Measurements from ENCODE around the gene CILP2.

Gene CILP2

GRCh38 chr19:19515642-19516519, 22.2 kb upstream of the CILP2 start, which contains the start of gene NDUFA13:
Gene NDUFA13, plus strand, starts transcription at chr19:19516225. Its CDS starts 14 bp downstream, at chr19:19516239.
- peak within 1 kb of the TSS; percentile 33; the same call in 1 of the 2 replicates for H3K27ac ChIP-seq (ENCODE audit: extremely low read depth, low read depth, low read length)
- H3K9me3 ChIP-seq (ENCODE audit: control insufficient read depth, insufficient read depth, low read depth, low read length) = no peaks in the 10 kb centered on the region
- no peaks in the 10 kb centered on the region for H3K4me1 ChIP-seq (ENCODE audit: control insufficient read depth, insufficient read depth, low read length)
- peaks cover 15 to 27% of the 10 kb centered on the region in 2 experiments; a peak in 2 of 3 replicates for H3K36me3 ChIP-seq (ENCODE audit: control insufficient read depth in 2 of 2, insufficient read depth in 1 of 2, low read length in 2 of 2)
- peak within 1 kb of the TSS; percentile 83 for H3K4me3 ChIP-seq (ENCODE audit: low read depth, low read length)
- ChIA-PET CTCF (interaction anchor here (0.7 to 1.2 kb wide), 5 partner anchors 27 to 332 kb away, joined by 3 to 4 read pairs (median 3); no protein-coding TSS in a partner anchor), POLR2A (interaction anchor here (0.7 to 2.4 kb wide), 6 partner anchors 9 to 325 kb away, joined by 3 to 6 read pairs (median 3); partner anchors contain the start of genes GATAD2A and YJEFN3)
- peak; percentile 85 for TF ChIP-seq ZNF76 (tag by site-specific recombination; IDR thresholded peaks at IDR 0.05; ENCODE audit: borderline replicate concordance, low read depth)
- peak; percentile 92 for TF ChIP-seq ZNF335 (tag by site-specific recombination; conservative IDR thresholded peaks at IDR 0.05)
- no peak for TF ChIP-seq ZNF221 (tag by site-specific recombination; IDR thresholded peaks at IDR 0.05; ENCODE audit: borderline replicate concordance)
- peak; percentile 71 for TF ChIP-seq ZBTB20 (tag by site-specific recombination; IDR thresholded peaks at IDR 0.05)
- TF ChIP-seq ZNF24 (tag by site-specific recombination; IDR thresholded peaks at IDR 0.05) = peak; percentile 6; the same call in 1 of the 2 replicates
- no peak for TF ChIP-seq WT1 (tag by site-specific recombination; IDR thresholded peaks at IDR 0.05)
- TF ChIP-seq ZNF629 (tag by site-specific recombination; IDR thresholded peaks at IDR 0.05) = peak; percentile 84
- TF ChIP-seq ZNF394 (tag by site-specific recombination; IDR thresholded peaks at IDR 0.05; ENCODE audit: borderline replicate concordance) = peak; percentile 38; the same call in 1 of the 2 replicates
- TF ChIP-seq ELK4 (IDR thresholded peaks at IDR 0.05; ENCODE audit: borderline replicate concordance, low read depth, low read length) = peak; percentile 93; the same call in 1 of the 2 replicates
- TF ChIP-seq ZNF280C (tag by site-specific recombination; IDR thresholded peaks at IDR 0.05) = no peak
- peak; percentile 20 for TF ChIP-seq ZBTB26 (tag by site-specific recombination; optimal IDR thresholded peaks at IDR 0.05)
- TF ChIP-seq ZBTB17 (tag by site-specific recombination; IDR thresholded peaks at IDR 0.05) = peak; percentile 72
- TF ChIP-seq PRDM10 (tag by site-specific recombination; IDR thresholded peaks at IDR 0.05) = peak; percentile 38; the same call in 1 of the 2 replicates
- no peak for TF ChIP-seq CTCF (tag by site-specific recombination; IDR thresholded peaks at IDR 0.05)
- peak; percentile 82 for TF ChIP-seq ZNF692 (tag by site-specific recombination; IDR thresholded peaks at IDR 0.05)
- no peak for TF ChIP-seq ZNF488 (tag by site-specific recombination; IDR thresholded peaks at IDR 0.05)
- TF ChIP-seq ZNF600 (tag by site-specific recombination; IDR thresholded peaks at IDR 0.05) = peak; percentile 65
- peak; percentile 18; the same call in 1 of the 2 replicates for TF ChIP-seq REST (tag by site-specific recombination; IDR thresholded peaks at IDR 0.05)
